ENCODE results near the gene ARF3.

The ARF3 gene

GRCh38 chr12:48957141-48958048 lies at the start of gene ARF3:
ARF3 (minus strand) TSS chr12:48957487; CDS start chr12:48941095, 16,392 bp downstream.
- peak; percentile 92 for DNase-seq

- DNase-seq: no peak
Measured at GRCh38 chr12:49000346-49000745, 43.1 kb upstream of the ARF3 start.

- no peak for DNase-seq
Measured at GRCh38 chr12:48999371-49000131, 42.3 kb upstream of the ARF3 start, which contains the start of gene DDN. DDN (minus strand) TSS chr12:48999375; CDS start chr12:48999287, 88 bp downstream.

GRCh38 chr12:48998497-48999353 lies 41.4 kb upstream of the ARF3 start:
- no peak for DNase-seq

GRCh38 chr12:48997719-48998496 lies 40.6 kb upstream of the ARF3 start:
- DNase-seq: no peak

- DNase-seq: peak; percentile 83
Measured at GRCh38 chr12:48996794-48997718, 39.8 kb upstream of the ARF3 start.

GRCh38 chr12:48995086-48995879 lies 38.0 kb upstream of the ARF3 start:
- peak; percentile 67 for DNase-seq

GRCh38 chr12:48994224-48995085 lies 37.2 kb upstream of the ARF3 start:
- no peak for DNase-seq

GRCh38 chr12:48993787-48994186 lies 36.5 kb upstream of the ARF3 start:
- no peak for DNase-seq

GRCh38 chr12:48991247-48992050 lies 34.2 kb upstream of the ARF3 start:
- no peak for DNase-seq

GRCh38 chr12:48990552-48990951 lies 33.3 kb upstream of the ARF3 start:
- DNase-seq: no peak

GRCh38 chr12:48988030-48988649 lies 30.9 kb upstream of the ARF3 start:
- peak; percentile 65 for DNase-seq

GRCh38 chr12:48986720-48987291 lies 29.5 kb upstream of the ARF3 start:
- no peak for DNase-seq

GRCh38 chr12:48985901-48986300 lies 28.6 kb upstream of the ARF3 start:
- no peak for DNase-seq

- no peak for DNase-seq
Measured at GRCh38 chr12:48985475-48985897, 28.2 kb upstream of the ARF3 start.

- no peak for DNase-seq
Measured at GRCh38 chr12:48982397-48983080, 25.3 kb upstream of the ARF3 start.

GRCh38 chr12:48981757-48982157 lies 24.5 kb upstream of the ARF3 start:
- DNase-seq: no peak
